Esophagus squamous epithelium (tissue), 5 donors: ENCODE results near the gene RERG. TPM values are rescaled to one million over a fixed set of nuclear protein-coding genes. Genes with fewer than 3 reads are reported as not detected.
A peak's percentile ranks its signal among the peaks of the same experiment; 100 is the strongest.

Source experiments
- DNase-seq: peaks from one replicate; lab custom pipeline; 2025; lab: John Stamatoyannopoulos, UW
- H3K27ac ChIP-seq, 4 donors: fragments of 200-600 bp; sonication (generic); one replicate each; pipeline ENCODE4 v1.5.1; 2016 to 2019; ENCODE audit warnings: mild to moderate bottlenecking in 1 of 4
- H3K27me3 ChIP-seq, 4 donors: fragments of 200-600 bp; sonication (generic); 1 replicate in 3 of 4; 2 replicates in 1 of 4; pipeline versions ENCODE4 v1.5.1 to v1.6.0; 2017 to 2021; ENCODE audit warnings: antibody characterized with exemption in 1 of 4
- H3K36me3 ChIP-seq, 3 donors: fragments of 200-600 bp; sonication (generic); one replicate each; pipeline ENCODE4 v1.5.1; 2016 to 2019
- H3K4me1 ChIP-seq, 3 donors: fragments of 200-600 bp; sonication (generic); one replicate each; pipeline ENCODE4 v1.5.1; 2017 to 2019
- H3K4me3 ChIP-seq, 4 donors: fragments of 200-600 bp; sonication (generic); 1 replicate in 3 of 4; 2 replicates in 1 of 4; pipeline ENCODE4 v1.5.1; 2016 to 2019; ENCODE audit warnings: mild to moderate bottlenecking in 2 of 4, moderate library complexity in 1 of 4
- H3K9me3 ChIP-seq, 3 donors: fragments of 200-600 bp; sonication (generic); one replicate each; pipeline ENCODE4 v1.5.1; 2016 to 2019
- CTCF ChIP-seq, 6 experiments: fragments of 450-650 bp in 4 of 6; fragments of 200-600 bp in 2 of 6; sonication (generic) in 2 of 6; IDR thresholded peaks; one replicate each; pipeline ENCODE4 v1.5.1; 2016 to 2019; ENCODE audit warnings: antibody characterized with exemption in 6 of 6, mild to moderate bottlenecking in 4 of 6, moderate library complexity in 4 of 6
- POLR2A ChIP-seq, 4 donors: fragments of 450-650 bp; IDR thresholded peaks; one replicate each; pipeline ENCODE4 v1.6.1; 2017; ENCODE audit warnings: antibody characterized with exemption in 4 of 4, mild to moderate bottlenecking in 4 of 4, moderate library complexity in 3 of 4
- WGBS, 2 donors: methylation state at CpG; one replicate each; pipeline ENCODE4 v1.1.5; 2018; 5-methylcytosine and 5-hydroxymethylcytosine counted together
- intact Hi-C: fragments of 100-400 bp; cut with DNase I; formaldehyde crosslinking; loops from one replicate; pipeline ENCODE4 v1.15.0; 2022
- total RNA-seq, 4 donors: library from RNA; depleted of rRNA; stranded (reverse); fragments of >200 nt; gene quantifications; one replicate each; pipeline ENCODE4 v1.1.0, GENCODE V29; 2016
- donor health status: DM: yes; HTN: yes; CAD: no.

The RERG gene
- total RNA-seq, 4 donors from 2014 or later, result 1.4 to 15.1 (median 7.0) TPM

GRCh38 chr12:15196678-15197505 lies 24.3 kb downstream of the RERG start:
- Histone ChIP-seq H3K4me3 (no peak overlapping the region), H3K27ac (peak overlapping the region in 3 of 4 donors; percentile 34 to 61 (median 35)), H3K27me3 (no peaks in the 10 kb centered on the region), H3K9me3 (no peaks in the 10 kb centered on the region), H3K36me3 (no peaks in the 10 kb centered on the region), H3K4me1 (peaks cover 8 to 58% (median 26%) of the 10 kb centered on the region in 3 donors)
- intact Hi-C loops, result no loop called here
- WGBS, 2 donors, result 69 to 72% methylated on average over 3 of the region's 3 CpGs
- DNase-seq, result no peak
- no peak for TF ChIP-seq CTCF (IDR thresholded peaks at IDR 0.05)
- no peak for TF ChIP-seq POLR2A (IDR thresholded peaks at IDR 0.05)

GRCh38 chr12:15196221-15196620 lies 25.0 kb downstream of the RERG start:
- peaks cover 8 to 58% (median 26%) of the 10 kb centered on the region in 3 donors for H3K4me1 ChIP-seq
- H3K27me3 ChIP-seq, result no peaks in the 10 kb centered on the region
- H3K9me3 ChIP-seq, result no peaks in the 10 kb centered on the region
- intact Hi-C loops, result no loop called here
- H3K36me3 ChIP-seq, result no peaks in the 10 kb centered on the region
- TF ChIP-seq POLR2A (IDR thresholded peaks at IDR 0.05) (no peak), CTCF (IDR thresholded peaks at IDR 0.05) (no peak)
- WGBS, 2 donors, result 40 to 58% methylated on average over 3 of the region's 3 CpGs
- peak overlapping the region in 3 of 4 donors; percentile 34 to 61 (median 35) for H3K27ac ChIP-seq
- H3K4me3 ChIP-seq, result no peak overlapping the region
- no peak for DNase-seq

DNA sequence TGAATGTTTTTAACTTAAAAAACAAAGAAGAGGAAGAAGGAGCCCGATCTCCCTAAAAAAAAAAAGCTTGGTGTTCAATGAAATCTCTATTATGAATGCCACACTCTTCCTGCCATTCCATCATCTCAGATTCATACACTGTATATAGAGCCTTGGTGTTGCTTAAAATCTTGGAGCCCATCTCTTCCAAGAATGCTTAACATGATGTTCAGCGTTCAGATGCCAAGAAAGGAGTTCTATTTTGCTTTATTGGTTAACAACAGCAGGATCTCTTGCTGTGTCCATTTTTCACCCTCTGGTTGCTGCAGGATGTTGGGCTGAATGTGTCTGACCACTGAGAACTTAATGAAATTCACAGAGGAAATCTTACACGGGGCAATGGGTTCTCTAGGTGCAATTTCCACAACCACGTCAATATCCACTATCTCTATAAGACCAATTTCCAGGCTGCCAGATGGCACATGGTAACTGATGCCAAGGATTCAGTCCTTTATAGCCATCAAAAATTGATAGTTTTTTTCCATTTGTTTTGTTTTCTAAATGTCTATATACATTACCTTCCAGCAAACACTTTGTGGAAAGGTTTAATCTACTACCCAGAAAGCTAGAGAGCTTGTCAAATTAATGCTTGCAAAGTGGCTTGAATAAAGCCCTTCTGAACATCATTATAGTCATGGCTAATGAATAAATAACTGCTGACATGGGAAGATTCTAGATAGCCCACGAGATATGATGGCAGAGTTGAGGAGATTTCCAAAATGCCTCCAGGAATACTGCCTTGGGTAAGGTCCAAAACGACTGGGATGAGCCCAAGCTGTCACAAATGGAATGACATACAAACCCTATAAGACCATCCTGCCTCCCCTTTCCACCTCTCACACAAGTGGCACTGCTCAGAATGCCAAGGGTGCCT lies 26.5 kb downstream of the RERG start:
- no peak for DNase-seq

GRCh38 chr12:15193946-15194345 lies 27.3 kb downstream of the RERG start:
- H3K4me3 ChIP-seq, result no peak overlapping the region
- 26 to 27% methylated on average over 3 of the region's 3 CpGs for WGBS, 2 donors
- no peaks in the 10 kb centered on the region for H3K27me3 ChIP-seq
- H3K4me1 ChIP-seq, result peaks cover 8 to 53% (median 26%) of the 10 kb centered on the region in 3 donors
- H3K9me3 ChIP-seq, result no peaks in the 10 kb centered on the region
- TF ChIP-seq CTCF (IDR thresholded peaks at IDR 0.05) (no peak), POLR2A (IDR thresholded peaks at IDR 0.05) (no peak)
- H3K36me3 ChIP-seq, result no peaks in the 10 kb centered on the region
- intact Hi-C loops, result no loop called here
- peak overlapping the region; percentile 27 to 49 (median 33) for H3K27ac ChIP-seq
- DNase-seq, result no peak

More for the DNA sequence above, 26.5 kb downstream of the RERG start:
- Histone ChIP-seq H3K36me3 (no peaks in the 10 kb centered on the region), H3K4me1 (peaks cover 8 to 53% (median 26%) of the 10 kb centered on the region in 3 donors), H3K27ac (peak overlapping the region in 3 of 4 donors; percentile 27 to 56 (median 49)), H3K27me3 (no peaks in the 10 kb centered on the region), H3K9me3 (no peaks in the 10 kb centered on the region), H3K4me3 (no peak overlapping the region)
- 43 to 57% methylated on average over 6 of the region's 6 CpGs for WGBS, 2 donors
- intact Hi-C loops, result no loop called here
- TF ChIP-seq POLR2A (IDR thresholded peaks at IDR 0.05), result no peak
- TF ChIP-seq CTCF (IDR thresholded peaks at IDR 0.05), result no peak
